Tibial artery (tissue), 4 donors: ENCODE results near the gene SLC7A1.

ENCODE experiments used
- DNase-seq, 2 donors: peaks; one replicate each; pipeline ENCODE4 v3.0.0-alpha.2; 2019
- H3K27ac ChIP-seq, 2 donors: fragments of 200-600 bp; sonication (generic) in 1 of 2; 1 replicate in 1 of 2; 2 replicates in 1 of 2; pipeline ENCODE4 v1.5.1; 2018 to 2019; ENCODE audit warnings: mild to moderate bottlenecking in 1 of 2
- H3K27me3 ChIP-seq, 2 donors: fragments of 200-600 bp; sonication (generic) in 1 of 2; one replicate each; pipeline versions ENCODE4 v1.5.1 to v1.6.0; 2016 to 2019
- H3K36me3 ChIP-seq, 3 donors: fragments of 200-600 bp; sonication (generic) in 2 of 3; one replicate each; pipeline ENCODE4 v1.5.1; 2016 to 2019; ENCODE audit warnings: mild to moderate bottlenecking in 2 of 3
- H3K4me1 ChIP-seq, 4 donors: fragments of 200-600 bp; sonication (generic) in 2 of 4; 1 replicate in 3 of 4; 2 replicates in 1 of 4; pipeline ENCODE4 v1.5.1; 2016 to 2019
- H3K4me3 ChIP-seq, 2 donors: fragments of 200-600 bp; sonication (generic) in 1 of 2; 1 replicate in 1 of 2; 2 replicates in 1 of 2; pipeline ENCODE4 v1.5.1; 2018 to 2019; ENCODE audit warnings: mild to moderate bottlenecking in 2 of 2
- H3K9me3 ChIP-seq, 3 donors: fragments of 200-600 bp; sonication (generic) in 1 of 3; one replicate each; pipeline ENCODE4 v1.5.1; 2016 to 2019
- intact Hi-C: fragments of 100-400 bp; cut with DNase I; formaldehyde crosslinking; loops from one replicate; pipeline ENCODE4 v1.15.0; 2023; ENCODE audit warnings: low total_unique reads
- TF ChIP-seq, protein P1 (sequence below), 2 experiments: fragments of 200-600 bp in 1 of 2; fragments of 450-650 bp in 1 of 2; IDR thresholded peaks; one replicate each; pipeline ENCODE4 v1.5.1; 2017 to 2019; ENCODE audit warnings: antibody characterized with exemption in 2 of 2, mild to moderate bottlenecking in 1 of 2, moderate library complexity in 1 of 2

Gene SLC7A1

GRCh38 chr13:29566206-29566605, 29.3 kb downstream of the SLC7A1 start:
- H3K4me1 ChIP-seq, result peaks cover 0 to 46% (median 11%) of the 10 kb centered on the region in 4 donors
- TF ChIP-seq, protein P1, sequence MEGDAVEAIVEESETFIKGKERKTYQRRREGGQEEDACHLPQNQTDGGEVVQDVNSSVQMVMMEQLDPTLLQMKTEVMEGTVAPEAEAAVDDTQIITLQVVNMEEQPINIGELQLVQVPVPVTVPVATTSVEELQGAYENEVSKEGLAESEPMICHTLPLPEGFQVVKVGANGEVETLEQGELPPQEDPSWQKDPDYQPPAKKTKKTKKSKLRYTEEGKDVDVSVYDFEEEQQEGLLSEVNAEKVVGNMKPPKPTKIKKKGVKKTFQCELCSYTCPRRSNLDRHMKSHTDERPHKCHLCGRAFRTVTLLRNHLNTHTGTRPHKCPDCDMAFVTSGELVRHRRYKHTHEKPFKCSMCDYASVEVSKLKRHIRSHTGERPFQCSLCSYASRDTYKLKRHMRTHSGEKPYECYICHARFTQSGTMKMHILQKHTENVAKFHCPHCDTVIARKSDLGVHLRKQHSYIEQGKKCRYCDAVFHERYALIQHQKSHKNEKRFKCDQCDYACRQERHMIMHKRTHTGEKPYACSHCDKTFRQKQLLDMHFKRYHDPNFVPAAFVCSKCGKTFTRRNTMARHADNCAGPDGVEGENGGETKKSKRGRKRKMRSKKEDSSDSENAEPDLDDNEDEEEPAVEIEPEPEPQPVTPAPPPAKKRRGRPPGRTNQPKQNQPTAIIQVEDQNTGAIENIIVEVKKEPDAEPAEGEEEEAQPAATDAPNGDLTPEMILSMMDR (IDR thresholded peaks at IDR 0.05), result no peak
- no peak overlapping the region for H3K4me3 ChIP-seq
- no peaks in the 10 kb centered on the region for H3K36me3 ChIP-seq
- H3K27me3 ChIP-seq, result no peaks in the 10 kb centered on the region
- no peak overlapping the region for H3K27ac ChIP-seq
- DNase-seq, result no peak
- intact Hi-C loops, result no loop called here
- no peaks in the 10 kb centered on the region for H3K9me3 ChIP-seq

DNA sequence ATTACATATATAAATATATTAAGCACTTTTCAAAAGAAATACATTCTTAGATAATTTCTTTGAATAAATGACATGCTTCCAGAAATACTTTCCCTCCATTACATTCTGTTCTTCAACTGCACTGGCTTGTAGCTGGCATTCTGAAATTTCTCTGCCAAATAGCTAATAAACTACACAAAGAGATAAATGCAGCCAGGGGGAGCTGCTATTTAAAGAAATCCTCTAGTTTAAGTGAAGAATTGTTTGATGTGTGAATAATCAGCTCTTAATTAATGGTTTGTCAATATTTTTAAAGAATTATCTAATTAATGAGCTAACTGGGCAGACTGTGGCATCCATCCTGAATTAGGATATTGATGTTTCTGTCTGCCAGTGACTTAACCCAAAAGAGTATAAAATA, 30.7 kb downstream of the SLC7A1 start:
- TF ChIP-seq, protein P1 (IDR thresholded peaks at IDR 0.05), result no peak
- Histone ChIP-seq H3K9me3 (no peaks in the 10 kb centered on the region), H3K36me3 (no peaks in the 10 kb centered on the region), H3K4me1 (peaks cover 0 to 40% (median 11%) of the 10 kb centered on the region in 4 donors), H3K4me3 (no peak overlapping the region), H3K27ac (peak overlapping the region in 1 of 2 donors; percentile 2), H3K27me3 (no peaks in the 10 kb centered on the region)
- DNase-seq, result no peak
- intact Hi-C loops, result no loop called here

DNA sequence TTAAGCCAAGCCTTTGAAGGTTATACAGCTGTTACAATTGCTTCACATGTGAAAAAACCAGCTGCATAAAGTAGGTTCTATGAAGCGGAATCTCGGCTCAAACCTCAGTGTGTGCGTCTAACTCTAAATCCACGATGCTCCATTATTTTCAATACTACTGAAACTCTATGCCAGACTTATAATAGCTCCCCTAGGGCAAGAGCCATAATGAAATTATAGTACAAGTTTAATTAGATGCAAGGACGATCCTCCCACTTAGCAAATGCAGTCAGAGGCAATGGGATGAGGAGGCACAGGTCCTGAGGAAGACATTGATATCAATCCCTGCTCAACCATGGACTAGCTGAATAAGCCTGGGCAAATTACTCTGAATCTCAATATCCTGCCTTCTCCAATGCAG, 31.1 kb downstream of the SLC7A1 start:
- Histone ChIP-seq H3K4me1 (peaks cover 0 to 36% (median 11%) of the 10 kb centered on the region in 4 donors), H3K36me3 (no peaks in the 10 kb centered on the region), H3K27ac (peak overlapping the region in 1 of 2 donors; percentile 2), H3K9me3 (no peaks in the 10 kb centered on the region), H3K27me3 (no peaks in the 10 kb centered on the region), H3K4me3 (no peak overlapping the region)
- DNase-seq, result no peak
- TF ChIP-seq, protein P1 (IDR thresholded peaks at IDR 0.05), result no peak
- intact Hi-C loops, result no loop called here

GRCh38 chr13:29563941-29564340, 31.5 kb downstream of the SLC7A1 start:
- H3K4me1 ChIP-seq, result peaks cover 0 to 32% (median 11%) of the 10 kb centered on the region in 4 donors
- no peak for DNase-seq

GRCh38 chr13:29562786-29563438, 32.6 kb downstream of the SLC7A1 start:
- H3K9me3 ChIP-seq, result no peaks in the 10 kb centered on the region
- no peaks in the 10 kb centered on the region for H3K36me3 ChIP-seq
- no peaks in the 10 kb centered on the region for H3K27me3 ChIP-seq
- H3K27ac ChIP-seq, result no peak overlapping the region
- TF ChIP-seq, protein P1 (IDR thresholded peaks at IDR 0.05), result no peak
- intact Hi-C loops, result no loop called here
- peaks cover 0 to 27% (median 10%) of the 10 kb centered on the region in 4 donors for H3K4me1 ChIP-seq
- DNase-seq, result no peak
- H3K4me3 ChIP-seq, result no peak overlapping the region

More at GRCh38 chr13:29563941-29564340, 31.5 kb downstream of the SLC7A1 start:
- Histone ChIP-seq H3K36me3 (no peaks in the 10 kb centered on the region), H3K4me3 (no peak overlapping the region), H3K27me3 (no peaks in the 10 kb centered on the region), H3K9me3 (no peaks in the 10 kb centered on the region), H3K27ac (no peak overlapping the region)
- TF ChIP-seq, protein P1 (IDR thresholded peaks at IDR 0.05), result no peak
- intact Hi-C loops, result no loop called here
